ENCODE measurements around the gene UVRAG.

DNA sequence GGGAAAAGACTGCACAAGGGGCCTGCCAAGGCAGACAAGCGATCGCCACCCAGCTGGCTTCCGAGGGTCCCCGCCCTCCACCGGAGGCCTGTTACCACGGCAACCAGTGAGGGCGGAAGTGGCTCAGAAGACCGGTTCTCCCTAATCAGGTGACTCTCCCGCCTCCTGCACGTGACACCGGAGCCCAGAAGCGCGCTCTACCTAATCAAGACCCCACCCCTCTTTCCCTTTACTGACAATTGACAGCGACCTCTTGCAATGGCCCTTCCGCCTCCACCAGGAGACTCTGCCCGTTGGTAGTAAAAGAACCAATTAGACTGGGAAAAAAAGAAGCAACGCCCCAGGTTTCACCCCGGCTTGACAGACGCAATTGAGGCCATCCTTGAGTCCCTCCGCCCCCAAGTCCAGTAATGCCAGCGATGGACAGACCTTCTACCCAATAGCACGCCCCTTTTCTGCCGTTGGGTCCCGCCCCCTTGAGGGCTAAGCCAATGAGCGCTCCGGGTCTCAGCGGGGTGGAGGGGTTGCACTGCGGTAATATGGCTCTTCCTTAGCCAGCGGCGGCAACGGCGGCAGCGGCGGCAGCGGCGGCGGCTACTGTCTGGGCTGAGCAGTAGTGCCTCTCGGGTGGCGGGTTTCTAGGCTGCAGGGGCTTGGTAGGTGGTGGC is at the start of gene UVRAG:
- TF ChIP-seq, protein P1, sequence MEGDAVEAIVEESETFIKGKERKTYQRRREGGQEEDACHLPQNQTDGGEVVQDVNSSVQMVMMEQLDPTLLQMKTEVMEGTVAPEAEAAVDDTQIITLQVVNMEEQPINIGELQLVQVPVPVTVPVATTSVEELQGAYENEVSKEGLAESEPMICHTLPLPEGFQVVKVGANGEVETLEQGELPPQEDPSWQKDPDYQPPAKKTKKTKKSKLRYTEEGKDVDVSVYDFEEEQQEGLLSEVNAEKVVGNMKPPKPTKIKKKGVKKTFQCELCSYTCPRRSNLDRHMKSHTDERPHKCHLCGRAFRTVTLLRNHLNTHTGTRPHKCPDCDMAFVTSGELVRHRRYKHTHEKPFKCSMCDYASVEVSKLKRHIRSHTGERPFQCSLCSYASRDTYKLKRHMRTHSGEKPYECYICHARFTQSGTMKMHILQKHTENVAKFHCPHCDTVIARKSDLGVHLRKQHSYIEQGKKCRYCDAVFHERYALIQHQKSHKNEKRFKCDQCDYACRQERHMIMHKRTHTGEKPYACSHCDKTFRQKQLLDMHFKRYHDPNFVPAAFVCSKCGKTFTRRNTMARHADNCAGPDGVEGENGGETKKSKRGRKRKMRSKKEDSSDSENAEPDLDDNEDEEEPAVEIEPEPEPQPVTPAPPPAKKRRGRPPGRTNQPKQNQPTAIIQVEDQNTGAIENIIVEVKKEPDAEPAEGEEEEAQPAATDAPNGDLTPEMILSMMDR (IDR thresholded peaks at IDR 0.05; ENCODE audit: insufficient read depth, low read length, poor library complexity, severe bottlenecking): no peak
- no peak for TF ChIP-seq EZH2phosphoT487 (conservative IDR thresholded peaks at IDR 0.05; ENCODE audit: low read length)
